Measurements from ENCODE around the gene NMT2.

The NMT2 gene

DNA sequence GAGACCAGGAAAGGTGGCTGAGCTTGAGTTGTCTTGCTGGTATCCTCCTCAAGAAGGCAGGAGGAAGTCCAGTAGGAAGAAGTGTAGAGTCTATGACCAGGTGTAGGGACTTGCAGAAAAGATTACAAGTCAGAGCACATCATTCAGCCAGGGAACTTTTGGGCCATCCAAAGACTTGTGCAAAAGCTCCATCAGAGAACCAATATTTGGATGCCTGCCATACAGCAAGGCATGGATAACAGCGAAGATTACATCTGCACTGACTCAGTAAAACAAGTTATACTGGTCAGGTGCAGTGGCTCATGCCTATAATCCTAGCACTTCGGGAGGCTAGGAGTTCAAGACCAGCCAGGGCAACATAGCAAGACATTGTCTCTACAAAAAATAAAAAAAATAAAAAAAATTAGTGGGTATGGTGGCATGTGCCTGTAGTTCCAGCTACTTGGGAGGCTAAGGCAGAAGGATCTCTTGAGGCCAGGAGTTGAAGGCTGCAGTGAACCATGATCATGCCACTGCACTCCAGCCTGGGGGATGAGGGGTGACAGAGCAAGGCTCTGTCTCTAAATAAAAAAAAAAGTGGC is 13.2 kb upstream of the NMT2 start:
- no peak for DNase-seq (ENCODE audit: low spot score)

DNA sequence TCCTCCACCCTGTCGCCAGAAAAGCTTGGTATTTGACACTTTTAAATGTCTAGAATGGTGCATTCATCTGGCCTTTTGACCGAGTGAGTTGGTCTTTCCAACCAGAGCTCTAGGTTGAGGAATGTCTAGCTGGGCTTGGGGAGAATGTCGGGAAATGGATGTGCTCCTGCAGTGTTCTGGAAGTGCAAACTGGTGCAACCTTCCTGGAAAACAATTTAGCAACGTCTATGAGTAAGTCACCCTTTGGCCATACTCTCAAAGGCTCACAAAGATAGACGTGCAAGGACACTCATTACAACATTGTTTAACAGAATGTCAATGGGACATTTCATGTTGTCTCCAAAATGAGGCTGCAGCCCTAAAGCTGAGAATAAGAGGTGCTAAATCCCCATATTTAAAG is 12.2 kb upstream of the NMT2 start:
- DNase-seq (ENCODE audit: low spot score), result no peak

DNA sequence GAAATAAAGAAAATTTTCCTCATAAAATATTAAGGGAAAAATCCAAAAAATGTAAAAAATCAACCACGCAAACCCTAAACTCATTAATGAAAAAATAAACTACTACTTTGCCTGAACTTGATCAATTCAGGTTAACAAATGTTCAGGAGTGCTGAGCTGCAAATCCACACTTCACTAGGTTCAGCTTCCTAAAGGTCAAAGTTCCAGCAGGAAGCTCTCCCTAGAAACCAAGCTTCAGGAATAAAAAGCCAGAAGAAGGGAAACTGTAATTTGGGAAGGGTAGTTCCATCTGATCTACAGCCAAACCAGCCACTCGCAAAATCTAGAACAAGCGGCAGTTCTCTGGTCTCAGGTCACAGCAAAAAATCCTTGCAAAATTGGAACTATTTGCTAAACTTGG is 7.8 kb upstream of the NMT2 start:
- no peak for DNase-seq (ENCODE audit: low spot score)

DNA sequence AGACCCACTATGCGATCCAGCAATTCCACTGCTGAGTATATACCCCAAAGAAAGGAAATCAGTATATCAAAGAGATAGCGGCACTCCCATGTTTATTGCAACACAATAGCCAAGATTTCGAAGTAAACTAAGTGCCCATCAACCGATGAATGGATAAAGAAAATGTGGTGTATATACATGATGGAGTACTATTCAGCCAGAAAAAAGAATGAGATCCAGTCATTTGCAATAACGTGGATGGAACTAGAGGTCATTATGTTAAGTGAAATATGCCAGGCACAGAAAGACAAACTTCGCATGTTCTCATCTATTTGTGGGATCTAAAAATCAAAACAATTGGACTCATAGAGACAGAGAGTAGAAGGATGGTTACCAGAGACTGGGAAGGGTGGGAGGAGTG is 7.1 kb upstream of the NMT2 start:
- DNase-seq (ENCODE audit: low spot score), result no peak

DNA sequence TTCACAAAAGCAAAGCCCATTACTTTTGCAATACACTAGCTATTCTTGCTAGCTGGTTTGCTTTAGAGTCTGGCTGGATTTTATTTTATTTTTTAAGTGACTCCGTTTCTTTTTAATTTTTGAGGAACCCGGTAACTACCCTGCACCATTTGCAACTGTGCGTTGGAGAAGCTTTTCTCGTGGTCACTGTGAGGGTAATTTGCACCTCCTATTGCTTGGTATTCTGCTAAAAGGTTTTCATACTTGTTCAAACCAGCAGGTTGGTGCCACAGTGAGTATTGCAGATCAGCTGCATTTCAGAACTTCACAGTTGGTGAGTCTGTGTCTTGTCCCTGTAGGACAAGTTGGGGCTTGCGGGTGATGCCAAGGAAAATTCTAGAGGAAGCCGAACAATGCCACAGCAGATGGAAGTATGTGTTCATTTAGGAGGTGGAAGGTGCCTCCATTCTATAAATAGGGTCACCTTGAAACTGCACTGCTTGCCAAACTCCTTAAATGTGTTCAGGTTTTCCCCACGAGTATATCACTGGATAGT is 3.9 kb upstream of the NMT2 start:
- DNase-seq (ENCODE audit: low spot score), result no peak

DNA sequence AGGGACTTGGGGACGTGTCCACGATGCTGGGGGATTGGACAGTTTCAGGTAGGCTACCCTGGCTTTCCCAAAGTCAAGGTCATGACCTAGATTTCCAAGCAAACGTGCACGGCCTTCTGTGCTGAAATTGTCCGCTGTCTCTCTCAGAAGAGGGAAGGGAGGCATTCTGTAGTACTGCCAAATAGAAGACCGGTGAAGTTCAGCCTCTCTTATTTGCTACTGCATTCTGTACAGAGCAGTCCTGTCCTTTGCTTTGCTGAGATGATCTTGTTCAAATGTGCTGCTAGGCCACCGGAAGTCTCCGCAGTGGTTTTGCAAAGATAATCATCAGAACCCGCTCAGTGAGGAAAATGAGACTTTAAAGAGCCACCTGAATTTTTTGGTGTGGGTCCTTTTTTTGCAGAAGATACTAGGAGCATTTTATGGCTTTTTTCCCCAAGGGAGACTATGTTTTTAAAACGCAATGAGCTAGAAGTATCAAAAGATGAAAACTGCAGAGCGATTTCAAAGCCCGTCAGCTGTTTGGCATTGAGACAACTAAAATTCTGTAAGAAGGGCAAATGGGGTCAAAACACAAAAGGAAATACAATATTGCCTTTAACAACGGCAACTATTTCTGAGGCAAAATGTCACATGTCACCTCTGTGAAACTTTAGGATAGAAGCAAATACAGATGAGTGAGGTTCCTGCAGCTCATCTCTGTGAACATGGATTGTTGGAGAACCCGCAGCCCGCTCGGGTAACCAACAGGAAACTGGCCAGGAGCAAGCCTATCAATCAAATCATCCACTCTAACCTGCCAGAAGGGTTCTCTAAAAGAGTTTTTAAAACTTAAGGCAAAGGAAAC is 1.3 kb upstream of the NMT2 start:
- peak; percentile 70 for DNase-seq (ENCODE audit: low spot score)

DNA sequence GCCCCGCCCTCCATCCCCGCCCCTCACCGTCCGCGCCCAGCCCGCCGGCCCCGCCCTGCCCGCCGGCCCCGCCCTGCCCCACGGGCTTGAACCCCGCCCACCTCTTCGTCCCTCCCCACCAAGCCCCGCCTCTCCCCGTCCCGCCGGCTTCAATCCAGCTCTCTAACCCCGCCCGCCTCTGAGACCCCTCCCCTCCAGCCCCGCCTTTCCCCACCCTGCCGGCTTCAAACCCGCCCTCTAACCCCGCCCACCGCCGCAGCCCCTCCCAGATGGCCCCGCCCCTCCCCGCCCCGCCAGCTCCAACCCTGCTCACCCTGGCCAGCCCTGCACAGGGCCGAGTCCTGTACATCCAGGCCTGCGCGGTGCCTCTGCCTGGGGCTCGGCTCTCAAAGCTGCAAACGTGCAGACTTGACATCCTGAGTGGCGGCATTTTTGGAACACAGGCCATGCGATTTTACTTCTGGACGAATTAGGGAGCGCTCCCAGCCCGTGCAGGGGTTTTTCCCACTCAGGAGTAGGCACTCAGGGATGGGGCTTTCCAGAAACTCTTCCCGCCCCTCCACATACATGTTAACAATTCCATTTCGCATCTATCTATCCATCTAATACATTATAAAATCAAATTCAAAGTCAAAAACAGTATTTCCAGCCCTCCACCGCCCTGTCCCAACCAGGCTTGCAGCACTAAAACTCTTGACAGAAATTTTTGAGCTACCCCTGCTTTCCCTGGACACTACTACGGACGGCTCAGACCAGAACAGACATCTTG is 477 bp upstream of the NMT2 start:
- peak; percentile 98 for DNase-seq (ENCODE audit: low spot score)

DNA sequence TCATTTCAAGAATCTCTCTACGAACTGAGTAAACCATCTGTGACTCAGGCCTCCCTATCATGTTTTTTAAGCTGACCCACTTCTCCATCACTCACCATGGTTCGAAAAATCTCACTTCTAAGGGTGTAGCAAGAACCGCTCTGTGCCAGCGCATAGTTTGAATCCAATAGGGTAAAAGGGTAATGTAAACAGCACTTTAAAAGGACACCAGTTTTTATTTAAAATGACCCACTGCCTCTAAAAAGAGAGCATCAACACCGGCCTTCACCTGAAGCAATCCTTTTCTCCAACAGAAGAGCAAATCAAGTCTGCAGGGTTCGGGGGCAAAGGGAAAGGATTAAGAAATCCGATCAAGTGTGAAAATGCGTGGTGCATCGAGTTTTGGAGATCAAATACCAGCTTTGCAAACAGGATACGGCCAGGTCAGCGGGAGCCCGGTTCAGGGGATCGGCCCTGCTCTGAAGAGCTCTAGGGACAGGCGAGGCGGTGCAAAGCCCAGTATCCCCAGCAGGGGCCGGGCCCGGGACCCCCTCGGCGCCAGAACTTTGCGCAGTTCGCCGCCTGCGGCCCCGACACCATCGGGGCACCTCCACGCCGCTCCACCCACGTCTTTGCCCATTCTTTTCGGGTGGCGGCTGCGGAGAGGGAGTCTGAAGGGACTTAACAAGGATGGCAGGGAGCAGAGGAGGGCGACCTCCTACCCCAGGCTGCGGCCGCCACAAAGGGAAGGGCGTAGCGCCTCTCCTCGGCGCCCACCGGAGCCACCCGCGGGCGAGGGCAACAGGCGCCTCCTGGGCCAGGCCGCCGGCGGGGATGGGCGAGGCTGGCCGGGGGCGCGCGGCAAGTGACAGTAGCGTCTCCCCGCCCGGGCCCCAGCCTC is 842 bp downstream of the NMT2 start:
- peak; percentile 68 for DNase-seq (ENCODE audit: low spot score)

DNA sequence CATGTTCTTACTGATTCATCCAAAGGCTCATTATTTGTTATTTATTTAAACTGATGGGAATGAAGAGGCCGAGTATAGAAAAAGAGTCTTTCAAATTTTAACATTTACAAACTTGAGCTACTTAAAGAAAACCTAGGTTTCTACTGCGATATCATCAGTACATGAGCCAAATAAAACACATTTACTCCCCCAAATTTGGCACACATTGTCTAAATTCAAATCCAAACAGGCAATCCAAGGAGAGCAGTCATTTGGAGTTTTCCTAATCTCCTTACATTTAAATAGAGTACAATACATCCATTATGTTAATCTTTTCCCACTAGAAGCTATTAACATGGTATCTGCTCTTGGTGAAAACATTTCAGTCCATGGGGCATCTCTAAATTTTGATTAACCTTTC is 2.2 kb downstream of the NMT2 start:
- DNase-seq (ENCODE audit: low spot score), result no peak

DNA sequence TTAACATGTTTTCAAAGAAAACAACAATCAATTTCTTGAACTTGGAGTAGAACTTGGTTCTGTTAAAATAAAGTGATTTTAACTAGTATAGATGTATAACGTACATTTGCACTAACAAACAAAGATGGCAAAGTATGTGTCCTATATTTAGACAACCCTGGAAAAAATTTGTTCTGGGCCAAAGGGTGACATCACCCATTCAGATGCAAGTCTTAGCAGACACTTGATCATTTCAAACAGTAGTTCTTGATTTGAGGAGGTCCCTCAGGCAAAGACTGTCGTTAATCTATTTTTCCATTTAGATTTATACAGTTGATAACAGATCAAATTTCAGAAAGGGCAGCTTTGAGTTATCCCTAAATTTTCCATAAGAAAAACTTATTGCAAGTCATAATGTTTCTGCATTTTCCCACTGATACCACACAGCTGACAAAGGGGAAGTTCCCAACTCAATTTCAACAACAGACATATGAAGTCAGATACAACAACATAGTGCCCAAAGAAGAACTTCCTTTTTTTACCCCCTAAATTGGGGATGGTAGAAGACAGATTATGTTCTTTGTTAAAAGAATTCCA is 5.2 kb downstream of the NMT2 start:
- no peak for DNase-seq (ENCODE audit: low spot score)

DNA sequence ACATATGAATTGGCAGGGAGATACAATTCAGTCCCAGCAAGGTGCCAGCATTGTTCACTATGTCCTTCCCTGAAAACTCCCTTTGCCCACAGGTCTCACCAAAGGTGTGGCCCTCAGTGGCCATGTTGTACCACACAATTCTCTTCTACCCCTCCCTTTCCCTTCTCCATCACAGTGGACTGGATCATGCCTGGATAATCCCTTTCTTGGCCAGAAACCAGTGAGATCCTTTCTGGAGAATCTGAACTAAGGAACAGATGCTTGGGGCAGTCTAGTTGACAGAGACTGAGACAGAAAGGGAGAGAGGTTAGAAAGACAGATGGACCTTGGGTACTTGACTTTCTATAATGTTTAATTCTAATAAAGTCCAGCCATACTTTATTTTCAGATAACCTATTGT is 9.5 kb downstream of the NMT2 start:
- DNase-seq (ENCODE audit: low spot score), result no peak

DNA sequence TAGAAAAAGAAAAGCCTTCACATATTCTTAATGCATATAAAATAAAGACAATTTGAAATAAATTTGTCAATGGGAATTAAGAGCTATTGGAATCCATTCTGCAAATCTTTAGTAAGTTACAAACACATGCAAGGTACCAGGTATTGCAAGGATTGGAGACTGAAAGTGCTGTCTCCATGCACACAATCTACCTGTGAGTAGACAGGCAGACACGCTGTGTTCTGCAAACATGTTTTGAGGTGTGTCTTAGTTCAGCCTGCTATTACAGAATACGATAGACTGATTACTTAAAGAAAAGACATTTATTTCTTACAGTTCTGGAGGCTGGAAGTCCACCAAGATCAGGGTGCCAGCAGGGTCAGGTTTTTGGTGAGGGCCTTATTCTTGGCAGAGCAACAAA is 10.0 kb downstream of the NMT2 start:
- no peak for DNase-seq (ENCODE audit: low spot score)

DNA sequence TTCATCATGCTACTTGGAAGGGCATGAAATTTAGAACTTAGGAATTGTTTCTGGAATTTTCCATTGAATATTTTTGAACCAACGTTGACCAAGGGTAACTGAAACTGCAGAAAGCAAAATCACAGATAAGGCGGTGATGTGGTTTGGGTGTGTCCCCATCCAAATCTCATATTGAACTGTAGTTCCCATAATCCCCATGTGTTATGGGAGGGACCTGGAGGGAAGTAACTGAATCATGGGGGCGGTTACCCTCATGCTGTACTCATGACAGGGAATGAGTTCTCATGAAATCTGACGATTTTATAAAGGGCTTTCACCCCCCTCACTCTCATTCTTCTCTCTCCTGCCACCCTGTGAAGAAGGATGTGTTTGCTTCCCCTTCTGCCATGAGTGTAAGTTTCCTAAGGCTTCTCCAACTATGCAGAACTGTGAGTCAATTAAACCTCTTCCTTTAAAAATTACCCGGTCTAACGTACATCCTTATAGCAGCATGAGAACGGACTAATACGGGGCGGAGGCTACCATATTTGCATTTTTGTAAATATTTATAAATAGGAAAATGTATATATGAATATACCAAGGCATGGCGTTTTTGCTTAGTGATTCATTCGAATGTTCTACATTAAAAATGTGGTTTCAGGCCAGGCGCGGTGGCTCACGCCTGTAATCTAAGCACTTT is 12.4 kb downstream of the NMT2 start:
- DNase-seq (ENCODE audit: low spot score), result no peak

DNA sequence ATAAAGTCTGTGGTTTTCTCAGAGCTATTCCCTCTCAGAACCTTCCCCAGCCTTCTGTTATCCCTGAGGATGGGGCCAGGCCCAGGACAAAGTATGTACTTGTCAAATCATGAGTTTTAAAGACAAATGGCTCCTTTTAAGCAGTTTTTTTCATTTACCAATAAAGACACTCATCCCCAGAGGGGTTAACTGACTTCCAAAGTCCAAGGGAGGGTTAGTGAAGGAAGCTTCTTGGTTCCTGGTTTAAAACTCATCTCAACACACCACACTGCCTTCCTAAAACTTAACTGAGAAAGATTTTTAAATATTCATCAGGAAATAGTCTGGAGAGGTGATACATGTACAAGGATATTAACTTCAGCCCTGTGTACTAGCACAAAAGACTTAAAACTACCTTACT is 15.9 kb downstream of the NMT2 start:
- no peak for DNase-seq (ENCODE audit: low spot score)

DNA sequence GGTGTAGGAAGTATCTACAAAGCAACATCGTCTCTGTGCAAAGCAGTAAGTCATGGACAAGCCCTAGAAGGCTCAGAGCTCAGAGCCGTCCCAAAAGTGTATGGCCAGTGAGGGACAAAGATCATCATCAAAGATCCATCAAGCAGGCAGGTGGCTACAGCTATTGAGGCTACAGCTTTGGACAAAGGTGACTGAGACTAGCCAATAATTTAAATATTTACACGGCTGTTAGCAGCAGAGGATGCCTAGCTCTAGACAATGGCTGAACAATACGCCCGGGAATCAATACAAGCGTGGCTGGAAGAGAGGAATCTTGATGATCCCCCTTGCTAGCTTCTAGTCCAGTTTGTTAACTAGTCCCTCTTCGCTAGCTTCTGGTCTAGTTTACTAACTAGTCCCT is 17.9 kb downstream of the NMT2 start:
- no peak for DNase-seq (ENCODE audit: low spot score)

DNA sequence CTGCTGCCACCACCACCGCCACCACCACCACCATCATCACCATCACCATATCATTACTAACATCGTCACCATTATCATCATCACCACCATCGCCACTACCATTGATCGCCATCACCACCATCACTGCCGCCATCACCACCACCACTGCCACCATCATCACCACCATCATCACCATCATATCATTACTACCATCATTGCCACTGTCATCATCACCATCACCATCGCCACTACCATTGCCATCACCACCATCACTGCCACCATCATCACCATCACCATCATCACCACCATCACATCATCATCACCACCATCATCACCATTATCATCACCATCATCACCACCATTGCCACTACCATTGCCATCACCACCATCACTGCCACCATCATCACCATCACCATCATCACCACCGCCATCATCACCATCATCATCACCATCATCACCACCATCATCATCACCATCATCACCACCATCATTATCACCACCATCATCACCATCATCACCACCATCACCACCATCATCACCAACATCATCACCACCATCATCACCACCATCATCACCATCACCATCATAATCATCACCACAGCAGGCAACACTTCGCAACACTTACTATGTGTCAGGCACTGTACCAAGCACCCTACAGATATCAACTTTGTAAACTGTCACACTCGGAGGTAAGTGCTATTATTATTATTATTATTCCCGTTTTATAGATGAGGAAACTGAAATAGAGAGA is 19.3 kb downstream of the NMT2 start:
- no peak for DNase-seq (ENCODE audit: low spot score)

DNA sequence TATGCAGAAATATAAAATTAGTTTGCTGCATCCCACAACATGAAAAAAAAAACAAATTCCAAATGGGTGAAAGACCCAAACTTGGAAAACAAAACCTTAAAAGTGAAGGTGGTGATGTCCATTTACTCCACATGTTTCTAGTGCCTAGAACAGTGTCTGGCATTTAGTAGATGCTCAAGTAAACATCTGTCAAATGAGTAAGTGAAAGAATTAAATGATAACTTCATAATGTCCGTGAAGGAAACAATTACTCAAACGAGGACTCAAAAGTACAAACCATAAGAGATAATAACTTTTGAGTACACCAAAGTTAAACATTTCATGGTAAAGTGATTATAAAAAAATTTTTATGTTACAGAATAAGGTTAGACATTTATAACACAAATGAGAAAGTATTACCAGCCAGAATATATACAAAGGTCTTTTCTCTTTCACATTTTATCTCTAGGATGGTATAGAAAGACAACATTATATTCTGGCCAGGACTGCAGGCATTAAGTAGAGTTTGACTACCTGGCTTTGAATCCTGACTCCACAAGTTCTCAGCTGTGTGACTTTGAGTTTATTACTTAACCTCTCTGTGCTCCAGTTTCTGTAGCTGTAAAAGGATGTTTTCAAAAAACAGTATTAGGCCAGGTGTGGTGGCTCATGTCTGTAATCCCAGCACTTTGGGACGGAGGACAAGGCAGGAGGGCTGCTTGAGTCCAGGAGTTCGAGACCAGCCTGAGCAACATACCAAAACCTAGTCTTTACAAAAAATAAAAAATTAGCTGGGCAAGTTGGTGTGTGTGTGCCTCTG is 20.7 kb downstream of the NMT2 start:
- no peak for DNase-seq (ENCODE audit: low spot score)

DNA sequence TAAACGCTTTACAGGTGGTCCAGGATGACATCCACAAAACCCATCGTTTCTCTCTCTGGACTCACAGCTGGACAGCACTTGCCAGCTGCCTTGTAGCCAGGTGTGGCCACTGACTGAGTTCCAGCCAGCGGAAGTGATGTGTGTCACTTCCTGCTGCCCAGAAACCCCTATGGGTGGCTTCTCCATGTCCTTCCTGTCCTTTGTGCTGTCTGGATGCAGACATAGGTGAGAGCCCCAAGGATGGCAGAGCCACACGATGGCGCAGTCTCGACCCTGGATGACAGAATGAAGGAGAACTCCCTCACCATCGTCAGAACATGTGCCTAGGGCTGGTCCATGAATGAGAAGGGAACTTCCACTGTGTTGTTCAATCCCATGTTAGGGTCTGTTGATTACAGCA is 22.1 kb downstream of the NMT2 start:
- DNase-seq (ENCODE audit: low spot score), result no peak

DNA sequence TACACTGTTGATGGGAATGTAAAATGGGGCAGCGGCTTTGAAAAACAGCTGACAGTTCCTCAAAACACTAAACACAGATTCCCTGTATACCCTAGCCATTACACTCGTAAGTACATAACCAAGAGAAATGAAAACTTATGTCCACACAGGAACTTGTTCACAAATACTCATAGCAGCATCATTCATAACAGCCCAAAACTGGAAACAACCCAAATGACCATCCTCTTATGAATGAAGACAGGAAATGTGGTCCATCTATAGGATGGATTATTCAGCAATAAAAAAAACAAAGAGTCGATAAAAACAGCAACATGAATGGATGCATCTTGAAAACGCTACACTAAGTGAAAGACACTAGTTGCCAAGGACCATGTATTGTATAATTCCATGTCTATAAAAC is 23.7 kb downstream of the NMT2 start:
- no peak for DNase-seq (ENCODE audit: low spot score)
